ENCODE results near the gene MAD2L1BP.
A peak's percentile ranks its signal among the peaks of the same experiment; 100 is the strongest.
"Not testable (repeated sequence)": the region's sequence is repeated elsewhere in the genome, so short reads cannot be mapped to it uniquely, and the experiment has no call there.

The MAD2L1BP gene, protein sequence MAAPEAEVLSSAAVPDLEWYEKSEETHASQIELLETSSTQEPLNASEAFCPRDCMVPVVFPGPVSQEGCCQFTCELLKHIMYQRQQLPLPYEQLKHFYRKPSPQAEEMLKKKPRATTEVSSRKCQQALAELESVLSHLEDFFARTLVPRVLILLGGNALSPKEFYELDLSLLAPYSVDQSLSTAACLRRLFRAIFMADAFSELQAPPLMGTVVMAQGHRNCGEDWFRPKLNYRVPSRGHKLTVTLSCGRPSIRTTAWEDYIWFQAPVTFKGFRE

GRCh38 chr6:43635387-43636307, at the start of gene MAD2L1BP:
Gene MAD2L1BP, plus strand, starts transcription at chr6:43635840. Its CDS starts 36 bp downstream, at chr6:43635876.
- peak; percentile 68 for DNase-seq (ENCODE audit: low read depth)

DNA sequence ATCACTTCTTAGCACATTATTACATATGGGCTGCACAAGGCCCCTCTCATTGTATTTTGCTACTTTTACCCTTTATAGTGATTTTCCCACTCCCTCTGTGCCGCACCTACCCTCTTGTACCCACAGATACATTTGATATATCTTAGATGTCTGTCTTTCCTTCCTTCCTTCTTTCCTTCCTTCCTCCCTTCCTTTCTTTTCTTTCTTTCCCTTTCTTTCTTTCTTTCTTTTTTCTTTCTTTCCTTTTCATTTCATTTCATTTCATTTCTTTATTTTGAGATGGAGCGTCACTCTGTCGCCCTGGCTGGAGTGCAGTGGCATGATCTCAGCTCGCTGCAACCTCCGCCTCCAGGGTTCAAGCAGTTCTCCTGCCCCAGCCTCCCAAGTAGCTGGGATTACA, 47.4 kb upstream of the MAD2L1BP start:
- DNase-seq (ENCODE audit: low read depth) = no peak

- not testable (repeated sequence) for DNase-seq (ENCODE audit: low read depth)
Observed at GRCh38 chr6:43589564-43589963, 46.1 kb upstream of the MAD2L1BP start.

- no peak for DNase-seq (ENCODE audit: low read depth)
Observed at GRCh38 chr6:43593938-43594337, 41.7 kb upstream of the MAD2L1BP start.

DNA sequence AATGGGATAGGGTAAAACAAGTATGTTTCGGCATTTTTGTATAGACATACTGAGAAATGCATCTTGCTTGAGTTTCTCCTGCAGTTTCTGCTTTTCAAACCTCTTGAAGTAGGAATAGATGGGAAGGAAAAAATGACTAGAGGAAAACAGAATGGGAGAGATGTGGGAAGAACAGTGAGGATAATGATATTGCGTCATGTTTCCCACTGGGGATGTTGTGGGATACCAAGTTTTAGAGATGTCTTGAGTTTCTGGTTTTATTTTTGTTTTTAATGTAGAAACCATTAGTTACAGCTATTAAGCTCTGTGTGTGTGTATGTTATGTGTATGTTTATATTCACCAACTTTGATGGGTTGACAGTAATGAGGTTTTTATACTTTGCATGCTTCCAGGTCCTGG, 35.0 kb upstream of the MAD2L1BP start:
- no peak for DNase-seq (ENCODE audit: low read depth)

GRCh38 chr6:43604174-43604573, 31.5 kb upstream of the MAD2L1BP start:
- peak; percentile 72 for DNase-seq (ENCODE audit: low read depth)

GRCh38 chr6:43606019-43606418, 29.6 kb upstream of the MAD2L1BP start:
- DNase-seq (ENCODE audit: low read depth) = no peak

DNA sequence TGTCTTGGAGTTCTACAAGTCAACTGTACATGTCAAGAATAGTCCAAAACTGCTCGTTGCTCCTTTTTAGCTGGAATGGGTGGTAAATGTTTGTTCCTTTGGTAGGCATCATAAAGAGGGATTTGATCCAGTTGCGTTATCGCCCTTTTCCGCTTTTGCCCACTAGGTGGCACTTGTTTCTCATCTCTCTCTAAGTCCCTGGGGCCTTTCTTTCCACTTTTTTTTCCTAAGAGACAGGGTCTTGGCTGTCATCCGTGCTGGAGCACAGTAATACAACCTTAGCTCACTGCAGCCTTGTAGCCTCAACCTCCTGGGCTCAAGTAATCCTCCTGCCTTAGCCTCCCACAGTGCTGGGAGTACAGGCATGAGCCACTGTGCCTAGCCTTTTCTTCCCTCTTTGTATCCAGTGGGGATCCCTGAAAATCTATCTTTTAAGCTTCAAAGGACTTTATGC, 27.3 kb upstream of the MAD2L1BP start:
- DNase-seq (ENCODE audit: low read depth) = peak; percentile 81

- DNase-seq (ENCODE audit: low read depth) = no peak
Observed at GRCh38 chr6:43608807-43609206, 26.8 kb upstream of the MAD2L1BP start.

DNA sequence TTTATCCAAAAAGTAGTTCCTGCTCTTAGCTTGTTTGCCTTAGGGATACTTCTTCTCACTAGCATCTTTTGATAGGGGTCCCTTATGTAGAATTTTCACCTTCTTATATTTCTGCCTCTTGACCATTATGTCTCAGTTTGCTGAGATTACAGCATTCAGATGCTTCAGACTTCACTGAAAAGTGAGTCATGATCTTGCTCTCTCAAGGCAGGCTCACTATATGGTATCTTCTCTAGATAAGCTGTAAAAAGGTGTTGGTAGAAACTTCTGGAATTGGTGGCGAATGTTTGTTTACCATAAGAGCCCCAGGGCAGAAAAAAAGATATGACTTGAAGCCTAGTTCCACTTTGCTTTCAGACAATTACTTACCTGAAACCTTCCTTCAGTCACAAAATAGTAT, 26.2 kb upstream of the MAD2L1BP start:
- DNase-seq (ENCODE audit: low read depth) = no peak

DNA sequence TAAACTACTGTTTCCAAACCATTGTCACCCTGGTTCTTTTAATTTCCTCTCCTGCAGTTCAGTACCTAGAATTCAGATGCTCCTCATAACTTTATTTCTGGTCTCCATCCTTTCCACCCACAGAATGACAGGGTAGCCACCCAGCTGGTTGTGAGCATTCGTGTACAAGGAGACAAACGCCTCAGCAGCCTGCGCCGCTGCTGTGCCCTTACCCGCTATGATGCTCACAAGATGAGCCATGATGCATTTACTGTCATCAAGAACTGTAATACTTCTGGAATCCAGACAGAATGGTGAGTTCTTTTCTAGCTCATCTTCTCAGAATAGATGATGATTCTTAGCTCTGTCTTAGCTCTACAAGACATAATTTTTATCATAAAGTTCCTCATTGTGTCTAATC, 25.2 kb upstream of the MAD2L1BP start:
- DNase-seq (ENCODE audit: low read depth) = no peak

DNA sequence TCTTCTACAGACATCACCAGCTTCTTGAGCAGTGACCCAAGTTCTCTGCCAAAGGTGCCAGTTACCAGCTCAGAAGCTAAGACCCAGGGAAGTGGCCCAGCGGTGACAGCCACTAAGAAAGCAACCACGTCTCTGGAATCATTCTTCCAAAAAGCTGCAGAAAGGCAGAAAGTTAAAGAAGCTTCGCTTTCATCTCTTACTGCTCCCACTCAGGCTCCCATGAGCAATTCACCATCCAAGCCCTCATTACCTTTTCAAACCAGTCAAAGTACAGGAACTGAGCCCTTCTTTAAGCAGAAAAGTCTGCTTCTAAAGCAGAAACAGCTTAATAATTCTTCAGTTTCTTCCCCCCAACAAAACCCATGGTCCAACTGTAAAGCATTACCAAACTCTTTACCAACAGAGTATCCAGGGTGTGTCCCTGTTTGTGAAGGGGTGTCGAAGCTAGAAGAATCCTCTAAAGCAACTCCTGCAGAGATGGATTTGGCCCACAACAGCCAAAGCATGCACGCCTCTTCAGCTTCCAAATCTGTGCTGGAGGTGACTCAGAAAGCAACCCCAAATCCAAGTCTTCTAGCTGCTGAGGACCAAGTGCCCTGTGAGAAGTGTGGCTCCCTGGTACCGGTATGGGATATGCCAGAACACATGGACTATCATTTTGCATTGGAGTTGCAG, 21.8 kb upstream of the MAD2L1BP start:
- DNase-seq (ENCODE audit: low read depth) = no peak

GRCh38 chr6:43614396-43614730, 21.3 kb upstream of the MAD2L1BP start:
- DNase-seq (ENCODE audit: low read depth) = no peak

DNA sequence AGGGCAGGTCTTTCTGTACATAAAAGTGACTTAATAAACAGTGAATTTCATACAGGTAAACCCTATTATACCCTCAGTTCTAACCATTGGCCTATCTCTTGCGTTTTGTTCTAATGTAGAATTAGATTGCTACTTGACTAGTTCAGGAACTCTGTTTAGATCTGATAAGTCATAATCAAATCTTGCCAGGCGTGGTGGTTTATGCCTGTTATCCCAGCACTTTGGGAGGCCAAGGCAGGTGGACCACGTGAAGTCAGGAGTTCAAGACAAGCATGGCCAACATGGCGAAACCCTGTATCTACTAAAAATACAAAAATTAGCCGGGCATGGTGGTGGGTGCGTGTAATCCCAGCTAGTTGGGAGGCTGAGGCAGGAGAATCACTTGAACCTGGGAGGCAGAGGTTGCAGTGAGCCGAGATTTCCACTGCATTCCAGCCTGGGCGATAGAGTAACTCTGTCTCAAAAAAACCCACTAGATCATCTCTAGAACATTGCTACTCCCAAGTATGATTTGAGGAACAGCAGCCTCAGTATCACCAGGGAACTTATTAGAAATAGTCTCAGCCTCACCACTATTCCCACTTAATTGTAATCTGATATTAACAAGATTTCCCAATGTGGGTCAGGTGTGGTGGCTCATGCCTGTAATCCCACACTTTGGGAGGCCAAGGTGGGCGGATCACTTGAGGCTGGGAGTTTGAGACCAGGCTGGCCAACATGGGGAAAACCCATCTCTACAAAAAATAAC, 18.7 kb upstream of the MAD2L1BP start:
- no peak for DNase-seq (ENCODE audit: low read depth)

GRCh38 chr6:43621078-43621835, 14.4 kb upstream of the MAD2L1BP start:
- no peak for DNase-seq (ENCODE audit: low read depth)

GRCh38 chr6:43621836-43622180, 13.8 kb upstream of the MAD2L1BP start:
- no peak for DNase-seq (ENCODE audit: low read depth)

DNA sequence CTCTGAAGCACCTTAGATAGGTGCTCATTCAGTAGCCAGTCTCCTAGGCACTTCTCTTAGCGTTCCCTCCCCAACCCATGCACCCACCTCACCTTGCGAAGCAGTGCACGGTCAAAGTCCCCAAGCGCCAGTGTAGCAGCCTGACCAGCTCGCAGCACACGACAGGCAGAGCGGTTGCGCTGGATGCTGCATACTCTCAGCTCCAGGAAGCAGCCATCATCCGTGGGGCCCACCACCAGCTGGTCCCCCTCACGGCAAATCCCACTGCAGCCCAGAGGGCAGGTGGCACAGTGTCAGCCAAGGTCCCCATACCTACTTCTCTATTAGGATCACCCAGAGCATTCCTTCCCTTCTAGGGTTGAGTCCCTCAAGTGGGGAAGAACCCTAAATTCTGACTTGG, 13.1 kb upstream of the MAD2L1BP start:
- DNase-seq (ENCODE audit: low read depth) = no peak

DNA sequence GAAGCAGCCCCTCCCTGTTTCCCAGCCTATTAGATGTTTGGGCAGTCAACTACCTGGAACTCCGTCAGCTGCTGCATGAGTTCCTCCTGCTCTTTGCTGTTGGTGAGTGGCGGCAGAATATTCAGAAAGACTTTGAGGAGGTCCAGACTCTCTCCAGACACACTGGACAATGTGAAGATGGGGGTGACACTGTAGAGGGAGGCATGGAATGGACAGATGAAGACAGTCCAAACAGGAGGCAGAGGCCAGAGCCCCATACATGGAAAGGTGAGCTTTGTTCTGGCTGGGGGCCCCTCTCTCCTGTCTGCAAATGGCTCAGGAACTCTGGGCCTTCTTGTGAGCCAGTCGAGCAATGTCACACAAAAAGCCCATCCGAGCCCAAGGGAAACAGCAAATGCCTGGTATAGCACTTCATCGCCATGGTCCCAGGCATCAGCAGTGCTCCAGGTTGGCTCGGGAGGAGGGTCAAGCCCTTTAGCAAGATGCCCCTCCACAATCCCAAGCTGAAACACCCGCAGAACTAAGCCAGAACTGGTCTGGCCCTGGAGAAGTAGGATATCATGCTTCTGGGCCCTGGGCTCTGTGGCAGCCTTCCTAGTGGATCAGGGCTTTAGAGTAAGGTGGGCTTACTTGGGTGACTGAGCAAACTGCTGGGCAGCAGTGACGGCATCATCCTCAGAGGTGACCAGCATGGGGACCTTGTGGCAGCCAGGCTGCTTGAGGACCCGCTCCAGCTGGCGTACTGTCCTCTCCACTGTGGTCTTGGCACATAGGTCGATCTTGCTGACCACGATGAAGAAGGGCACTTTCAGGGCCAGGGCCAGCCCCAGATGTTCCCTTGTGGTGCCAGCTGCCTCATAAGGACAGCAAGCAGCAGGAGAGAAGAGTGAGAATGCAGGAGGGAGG, 11.5 kb upstream of the MAD2L1BP start:
- no peak for DNase-seq (ENCODE audit: low read depth)

GRCh38 chr6:43624786-43625288, 10.8 kb upstream of the MAD2L1BP start:
- no peak for DNase-seq (ENCODE audit: low read depth)

- DNase-seq (ENCODE audit: low read depth) = no peak
Observed at GRCh38 chr6:43625393-43625992, 10.1 kb upstream of the MAD2L1BP start.
